Fibroblast of lung (primary cell): ENCODE data around the gene PYCARD.

Experiments used
- CTCF ChIP-seq, 2 donors: IDR thresholded peaks in 1 of 2; conservative IDR thresholded peaks in 1 of 2; 1 replicate in 1 of 2; 2 replicates in 1 of 2; pipeline ENCODE4 v1.5.1; 2011 to 2012; ENCODE audit warnings: low read length in 2 of 2, control low read depth in 1 of 2, inconsistent platforms in 1 of 2, low read depth in 1 of 2, mild to moderate bottlenecking in 1 of 2
- EZH2 ChIP-seq: IDR thresholded peaks from 2 replicates; pipeline ENCODE4 v1.5.1; 2012; ENCODE audit warnings: low read length, control low read depth, mild to moderate bottlenecking; ENCODE audit errors: missing control alignments

- TF ChIP-seq CTCF (conservative IDR thresholded peaks at IDR 0.05 in 1 of 2, IDR thresholded peaks at IDR 0.05 in 1 of 2; ENCODE audit: low read depth in 1 of 2, low read length in 2 of 2) = no peak
- TF ChIP-seq EZH2 = peak; percentile 89
Measured at GRCh38 chr16:31216422-31217135, 14.0 kb upstream of the PYCARD start, which contains the start of gene PYDC1.
